HepG2 (cell line): ENCODE measurements around the gene SLIT3. TPM values are rescaled to one million over a fixed set of nuclear protein-coding genes. Genes with fewer than 3 reads are reported as not detected.

Experiments
- ATAC-seq: fragments of 200-7000 bp; cut with Tn5 transposase; 3 replicates; pipeline ENCODE4 v1.9.1; 2020; ENCODE audit warnings: mild to moderate bottlenecking, moderate library complexity
- BruUV-seq: library from RNA; stranded (reverse); fragments of 400-500 nt; replicated peaks from 2 replicates; lab custom pipeline; 2021; lab: Mats Ljungman, UMichigan
- CTCF ChIA-PET: fragments of 300-600 bp; formaldehyde crosslinking; extraction: SDS; loops from one replicate; lab custom pipeline; 2021; ENCODE audit warnings: low total read pairs, inconsistent platforms, low intra/inter-chr PET ratio; lab: Yijun Ruan, JAX
- POLR2A ChIA-PET: fragments of 350-600 bp; sonication (Branson Sonifier 250); formaldehyde crosslinking; loops from one replicate; lab custom pipeline; 2020; ENCODE audit warnings: antibody characterized with exemption, inconsistent platforms; lab: Yijun Ruan, JAX
- DNase-seq: peaks from one replicate; pipeline ENCODE4 v3.0.0-alpha.2; 2015; ENCODE audit warnings: low spot score
- FAIRE-seq: peaks from 3 replicates; lab custom pipeline; 2011; peaks lifted over from hg19 to GRCh38; lab: Jason Lieb, UNC
- H2AFZ ChIP-seq: one replicate; pipeline ENCODE4 v1.6.1; 2011; ENCODE audit warnings: low read length, inconsistent platforms
- H3K27ac ChIP-seq: fragments of 300-600 bp; 3 replicates; pipeline ENCODE4 v1.8.0; 2011; ENCODE audit warnings: mixed run types, mild to moderate bottlenecking, mixed read lengths, low read length, inconsistent platforms; ENCODE audit not compliant: insufficient read depth; ENCODE audit errors: extremely low read length
- H3K27me3 ChIP-seq, 2 experiments: fragments of 200-600 bp in 1 of 2; 2 replicates in 1 of 2; 3 replicates in 1 of 2; pipeline versions ENCODE4 v1.6.0 to v1.8.0; 2011; ENCODE audit warnings: low read length in 2 of 2, mild to moderate bottlenecking in 2 of 2, moderate library complexity in 2 of 2, inconsistent platforms in 1 of 2; ENCODE audit not compliant: insufficient read depth in 2 of 2, control insufficient read depth in 1 of 2
- H3K36me3 ChIP-seq, 2 experiments: fragments of 200-600 bp in 1 of 2; replicated peaks in 1 of 2; 2 replicates in 1 of 2; 3 replicates in 1 of 2; pipeline versions ENCODE4 v1.5.1 to v1.8.0; 2011; ENCODE audit warnings: low read length in 2 of 2, inconsistent platforms in 1 of 2; ENCODE audit not compliant: insufficient read depth in 2 of 2, control insufficient read depth in 1 of 2
- H3K4me1 ChIP-seq: 2 replicates; pipeline ENCODE4 v1.5.1; 2012; ENCODE audit warnings: low read length, inconsistent platforms; ENCODE audit not compliant: insufficient read depth
- H3K4me2 ChIP-seq: 2 replicates; pipeline ENCODE4 v1.6.0; 2011; ENCODE audit warnings: low read depth, low read length, inconsistent platforms
- H3K4me3 ChIP-seq, 3 experiments: fragments of 200-600 bp in 1 of 3; sonication (generic), shearing (Covaris generic) in 1 of 3; replicated peaks in 1 of 3; 2 replicates each; pipeline ENCODE4 v1.5.1; 2011 to 2016; ENCODE audit warnings: low read length in 3 of 3, inconsistent platforms in 2 of 3, low read depth in 2 of 3, mild to moderate bottlenecking in 2 of 3, control low read depth in 1 of 3, mixed read lengths in 1 of 3; ENCODE audit not compliant: insufficient read depth in 1 of 3
- H3K79me2 ChIP-seq: one replicate; pipeline ENCODE4 v1.6.1; 2011; ENCODE audit warnings: low read length, inconsistent platforms; ENCODE audit not compliant: insufficient read depth
- H3K9ac ChIP-seq: 2 replicates; pipeline ENCODE4 v1.6.0; 2011; ENCODE audit warnings: mild to moderate bottlenecking, low read depth, low read length, inconsistent platforms; ENCODE audit not compliant: insufficient read depth
- H3K9me3 ChIP-seq: 2 replicates; pipeline ENCODE4 v1.5.1; 2012; ENCODE audit warnings: mild to moderate bottlenecking, low read length
- H4K20me1 ChIP-seq: 2 replicates; pipeline ENCODE4 v1.6.0; 2011; ENCODE audit warnings: inconsistent platforms, mild to moderate bottlenecking, low read length, moderate library complexity; ENCODE audit not compliant: insufficient read depth
- ATM ChIP-seq: fragments of 450-650 bp; IDR thresholded peaks from 2 replicates; pipeline ENCODE4 v1.7.1; 2017; ENCODE audit warnings: mild to moderate bottlenecking, borderline replicate concordance
- BCL6 ChIP-seq: IDR thresholded peaks from 2 replicates; pipeline ENCODE4 v1.6.1; 2016; ENCODE audit warnings: missing genetic modification reagents, missing compliant biosample characterization
- IKZF4 ChIP-seq: sonication (generic); formaldehyde crosslinking; IDR thresholded peaks from 2 replicates; pipeline ENCODE4 v1.5.1; 2020; ENCODE audit warnings: borderline replicate concordance, mild to moderate bottlenecking, low read depth, missing genetic modification reagents; ENCODE audit errors: not compliant biosample characterization
- KLF11 ChIP-seq: IDR thresholded peaks from 2 replicates; pipeline ENCODE4 v1.6.1; 2016; ENCODE audit warnings: missing compliant biosample characterization
- NFE2L1 ChIP-seq: sonication (generic); formaldehyde crosslinking; IDR thresholded peaks from 2 replicates; pipeline ENCODE4 v1.4.0; 2020; ENCODE audit warnings: missing genetic modification reagents, mild to moderate bottlenecking, borderline replicate concordance
- SPEN ChIP-seq: sonication (generic); formaldehyde crosslinking; IDR thresholded peaks from 2 replicates; pipeline ENCODE4 v1.5.1; 2020; ENCODE audit warnings: low read depth, mild to moderate bottlenecking, missing genetic modification reagents
- STAT5B ChIP-seq: sonication (generic); formaldehyde crosslinking; IDR thresholded peaks from 2 replicates; pipeline ENCODE4 v1.4.0; 2020; ENCODE audit warnings: missing genetic modification reagents
- U2AF2 ChIP-seq: fragments of 200-400 bp; formaldehyde crosslinking; IDR thresholded peaks from 2 replicates; pipeline ENCODE4 v1.6.1; 2017; ENCODE audit warnings: low read depth, mild to moderate bottlenecking, low read length
- ZBTB1 ChIP-seq: sonication (generic); formaldehyde crosslinking; IDR thresholded peaks from 2 replicates; pipeline ENCODE4 v1.4.0; 2020; ENCODE audit warnings: missing genetic modification reagents, borderline replicate concordance
- ZFP41 ChIP-seq: sonication (generic); formaldehyde crosslinking; IDR thresholded peaks from 2 replicates; pipeline ENCODE4 v1.4.0; 2020; ENCODE audit warnings: mild to moderate bottlenecking, missing genetic modification reagents, borderline replicate concordance
- ZNF12 ChIP-seq: sonication (generic); formaldehyde crosslinking; IDR thresholded peaks from 2 replicates; pipeline ENCODE4 v1.5.0; 2020; ENCODE audit warnings: missing genetic modification reagents
- ZNF180 ChIP-seq: sonication (generic); formaldehyde crosslinking; IDR thresholded peaks from 2 replicates; pipeline ENCODE4 v1.4.0; 2020; ENCODE audit warnings: low read depth, missing genetic modification reagents, borderline replicate concordance
- ZNF746 ChIP-seq: sonication (generic); formaldehyde crosslinking; IDR thresholded peaks from 2 replicates; pipeline ENCODE4 v1.8.0; 2022; ENCODE audit warnings: mild to moderate bottlenecking, missing genetic modification reagents
- ZNF772 ChIP-seq: sonication (generic); formaldehyde crosslinking; IDR thresholded peaks from 2 replicates; pipeline ENCODE4 v1.5.0; 2020; ENCODE audit warnings: mild to moderate bottlenecking, missing genetic modification reagents
- ZNF841 ChIP-seq: sonication (generic); formaldehyde crosslinking; IDR thresholded peaks from 2 replicates; pipeline ENCODE4 v1.8.1; 2023; ENCODE audit warnings: missing genetic modification reagents, borderline replicate concordance
- ZZZ3 ChIP-seq: sonication (generic); formaldehyde crosslinking; IDR thresholded peaks from 2 replicates; pipeline ENCODE4 v1.4.0; 2020; ENCODE audit warnings: missing genetic modification reagents, mild to moderate bottlenecking, borderline replicate concordance
- WGBS: methylation state at CpG from one replicate; pipeline ENCODE4 v1.1.6; 2017; ENCODE audit warnings: low lambda C conversion rate; 5-methylcytosine and 5-hydroxymethylcytosine counted together
- in situ Hi-C: cut with HindIII; loops from 2 replicates; pipeline ENCODE4 v1.10.0; 2017; ENCODE audit warnings: low pct_unique_long_range_greater_than_20kb; ENCODE audit not compliant: extremely low pct_ligation_motif_present
- intact Hi-C: fragments of 100-400 bp; cut with micrococcal nuclease; formaldehyde crosslinking; loops from one replicate; pipeline ENCODE4 v1.10.0; 2022; ENCODE audit not compliant: unreplicated experiment
- polyA plus RNA-seq, 8 experiments: library from polyadenylated mRNA; depleted of rRNA in 3 of 8; stranded (reverse) in 7 of 8; unstranded in 1 of 8; fragments of >200 nt; fragmentation: Illumina TruSeq in 4 of 8; extraction: Trizol in 4 of 8; gene quantifications; 2 replicates each; pipeline versions ENCODE4 v1.2.1 to v1.2.3, GENCODE V29; 2011 to 2016; ENCODE audit warnings: low read depth in 4 of 8, missing spikeins in 1 of 8, mixed read lengths in 1 of 8; ENCODE audit not compliant: insufficient read depth in 1 of 8
- total RNA-seq, 5 experiments: library from RNA; depleted of rRNA; stranded (reverse); fragments of >200 nt; fragmentation: Illumina TruSeq; extraction: Trizol; gene quantifications; 2 replicates each; pipeline ENCODE4 v1.2.3, GENCODE V29; 2016; ENCODE audit warnings: low read depth in 1 of 5
- TF ChIP-seq, protein P1 (sequence below): sonication (generic); formaldehyde crosslinking; IDR thresholded peaks from 2 replicates; pipeline ENCODE4 v1.4.0; 2020; ENCODE audit warnings: missing genetic modification reagents
- TF ChIP-seq, protein P2 (sequence below): sonication (generic); formaldehyde crosslinking; conservative IDR thresholded peaks from 2 replicates; pipeline ENCODE4 v1.8.1; 2023; ENCODE audit warnings: missing genetic modification reagents

The SLIT3 gene
- total and polyA plus RNA-seq, 2 of the 13 experiments (the other 11 are each of a cell fraction or from before 2014, with no cell fraction given) = not detected

DNA sequence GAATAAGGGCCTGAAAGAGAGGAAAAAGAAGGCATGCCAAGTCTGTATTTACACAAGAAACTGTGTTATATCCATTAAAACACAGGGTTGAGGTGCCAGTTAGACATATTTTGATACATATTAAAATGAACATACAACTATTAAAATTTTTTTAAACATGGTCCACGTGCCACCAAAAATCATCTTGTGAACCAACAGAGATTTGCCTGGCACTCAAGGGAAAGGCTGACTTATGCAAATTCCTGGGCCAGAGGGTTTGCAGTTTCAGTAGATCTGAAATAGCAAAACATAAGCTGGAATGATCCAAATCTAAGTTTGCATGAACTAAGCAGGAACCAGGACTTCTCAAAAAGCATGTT is 168.7 kb downstream of the SLIT3 start:
- no peaks in the 10 kb centered on the region for H3K36me3 ChIP-seq
- H2AFZ ChIP-seq = no peak overlapping the region
- FAIRE-seq (no peak), ATAC-seq (no peak), DNase-seq (no peak)
- no peaks in the 10 kb centered on the region for H3K79me2 ChIP-seq
- no peak overlapping the region for H3K9ac ChIP-seq
- H3K27me3 ChIP-seq = peaks cover 0 to 10% of the 10 kb centered on the region in 2 experiments; a peak in 1 of 5 replicates
- intact Hi-C loops = no loop called here
- no peak for TF ChIP-seq ZNF772 (CRISPR knock-in tag)
- no peak for TF ChIP-seq ZNF841 (CRISPR knock-in tag)
- no peak for TF ChIP-seq ZZZ3 (CRISPR knock-in tag)
- TF ChIP-seq, protein P1, sequence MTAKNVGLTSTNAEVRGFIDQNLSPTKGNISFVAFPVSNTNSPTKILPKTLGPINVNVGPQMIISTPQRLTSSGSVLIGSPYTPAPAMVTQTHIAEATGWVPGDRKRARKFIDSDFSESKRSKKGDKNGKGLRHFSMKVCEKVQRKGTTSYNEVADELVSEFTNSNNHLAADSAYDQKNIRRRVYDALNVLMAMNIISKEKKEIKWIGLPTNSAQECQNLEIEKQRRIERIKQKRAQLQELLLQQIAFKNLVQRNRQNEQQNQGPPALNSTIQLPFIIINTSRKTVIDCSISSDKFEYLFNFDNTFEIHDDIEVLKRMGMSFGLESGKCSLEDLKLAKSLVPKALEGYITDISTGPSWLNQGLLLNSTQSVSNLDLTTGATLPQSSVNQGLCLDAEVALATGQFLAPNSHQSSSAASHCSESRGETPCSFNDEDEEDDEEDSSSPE (CRISPR knock-in tag) = no peak
- TF ChIP-seq ZNF12 (CRISPR knock-in tag) = no peak
- no peaks in the 10 kb centered on the region for H3K4me1 ChIP-seq
- BruUV-seq = no TSS peak
- WGBS = 5% methylated on average over 1 of the region's 1 CpG
- CTCF ChIA-PET = no interaction called here
- POLR2A ChIA-PET = no interaction called here
- no peak overlapping the region for H3K4me2 ChIP-seq
- in situ Hi-C loops = no loop called here
- no peak overlapping the region for H3K4me3 ChIP-seq
- H4K20me1 ChIP-seq = no peaks in the 10 kb centered on the region
- no peaks in the 10 kb centered on the region for H3K9me3 ChIP-seq
- no peak overlapping the region for H3K27ac ChIP-seq

DNA sequence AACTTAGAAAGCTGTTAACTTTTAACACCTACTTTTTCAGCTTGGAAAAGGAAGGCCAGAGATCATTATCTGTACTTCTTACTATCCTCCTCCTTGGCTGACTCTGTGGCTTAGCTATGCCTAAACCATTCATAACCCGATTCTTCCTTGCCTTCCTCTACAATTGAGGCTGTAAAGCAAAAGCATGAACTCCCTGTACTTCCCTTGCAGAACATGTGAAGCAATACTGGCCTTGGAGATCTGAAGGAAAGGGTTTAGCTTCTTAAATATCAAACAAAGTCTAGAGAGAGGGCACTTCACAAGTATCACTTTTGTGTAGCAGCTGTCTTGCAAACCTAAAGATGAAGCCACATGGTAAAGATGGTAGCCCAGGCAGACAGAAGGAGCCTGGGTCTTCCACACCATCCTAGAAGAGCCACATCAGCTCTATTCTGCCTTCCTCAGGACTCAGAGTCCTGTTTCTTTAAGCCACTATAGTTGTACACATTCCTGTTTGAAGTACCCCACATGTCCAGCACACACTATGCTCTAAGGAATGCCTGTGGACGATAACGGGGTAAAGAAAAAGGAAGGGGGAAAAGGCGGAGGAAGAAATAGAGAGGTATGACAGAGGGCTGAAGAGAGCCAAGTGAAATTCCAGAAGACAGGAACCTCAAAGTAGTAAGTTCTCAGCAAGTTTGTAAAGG is 169.2 kb downstream of the SLIT3 start:
- WGBS = 15% methylated on average over 4 of the region's 4 CpGs
- Histone ChIP-seq H3K79me2 (no peaks in the 10 kb centered on the region), H3K27ac (no peak overlapping the region), H3K9me3 (no peaks in the 10 kb centered on the region), H3K4me2 (no peak overlapping the region), H4K20me1 (no peaks in the 10 kb centered on the region), H3K4me3 (no peak overlapping the region), H3K27me3 (peaks cover 0 to 10% of the 10 kb centered on the region in 2 experiments; a peak in 1 of 5 replicates), H2AFZ (no peak overlapping the region), H3K9ac (no peak overlapping the region), H3K36me3 (no peaks in the 10 kb centered on the region), H3K4me1 (no peaks in the 10 kb centered on the region)
- in situ Hi-C loops = no loop called here
- CTCF ChIA-PET = no interaction called here
- no TSS peak for BruUV-seq
- ATAC-seq = no peak
- POLR2A ChIA-PET = no interaction called here
- intact Hi-C loops = no loop called here
- no peak for DNase-seq
- no peak for FAIRE-seq
- TF ChIP-seq ZBTB1 (CRISPR knock-in tag) = no peak
- no peak for TF ChIP-seq BCL6 (CRISPR knock-in tag)
- no peak for TF ChIP-seq KLF11 (CRISPR knock-in tag)
- no peak for TF ChIP-seq IKZF4
- TF ChIP-seq, protein P2, sequence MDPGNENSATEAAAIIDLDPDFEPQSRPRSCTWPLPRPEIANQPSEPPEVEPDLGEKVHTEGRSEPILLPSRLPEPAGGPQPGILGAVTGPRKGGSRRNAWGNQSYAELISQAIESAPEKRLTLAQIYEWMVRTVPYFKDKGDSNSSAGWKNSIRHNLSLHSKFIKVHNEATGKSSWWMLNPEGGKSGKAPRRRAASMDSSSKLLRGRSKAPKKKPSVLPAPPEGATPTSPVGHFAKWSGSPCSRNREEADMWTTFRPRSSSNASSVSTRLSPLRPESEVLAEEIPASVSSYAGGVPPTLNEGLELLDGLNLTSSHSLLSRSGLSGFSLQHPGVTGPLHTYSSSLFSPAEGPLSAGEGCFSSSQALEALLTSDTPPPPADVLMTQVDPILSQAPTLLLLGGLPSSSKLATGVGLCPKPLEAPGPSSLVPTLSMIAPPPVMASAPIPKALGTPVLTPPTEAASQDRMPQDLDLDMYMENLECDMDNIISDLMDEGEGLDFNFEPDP (CRISPR knock-in tag) = no peak
- no peak for TF ChIP-seq ATM
- no peak for TF ChIP-seq ZFP41 (CRISPR knock-in tag)
- no peak for TF ChIP-seq ZNF180
- TF ChIP-seq ZNF746 (CRISPR knock-in tag) = no peak
- no peak for TF ChIP-seq STAT5B (CRISPR knock-in tag)
- no peak for TF ChIP-seq SPEN
- TF ChIP-seq NFE2L1 (CRISPR knock-in tag) = no peak
- no peak for TF ChIP-seq U2AF2
